Right cardiac atrium (tissue), 5 donors: ENCODE measurements around the gene LHPP. TPM values are rescaled to one million over a fixed set of nuclear protein-coding genes. Genes with fewer than 3 reads are reported as not detected.

ENCODE experiments used
- ATAC-seq, 2 donors: fragments of 200-7000 bp; cut with Tn5 transposase; one replicate each; pipeline versions ENCODE4 v1.8.0 to v1.9.1; 2020; ENCODE audit warnings: moderate library complexity in 2 of 2, mild to moderate bottlenecking in 1 of 2
- DNase-seq, 3 donors: peaks; one replicate each; pipeline ENCODE4 v3.0.0-alpha.2; 2020
- H3K27ac ChIP-seq: one replicate; pipeline ENCODE4 v1.5.1; 2013; ENCODE audit warnings: mild to moderate bottlenecking, low read length, control low read depth, moderate library complexity
- H3K27me3 ChIP-seq: one replicate; pipeline ENCODE4 v1.6.1; 2013; ENCODE audit not compliant: control insufficient read depth, insufficient read depth
- H3K4me1 ChIP-seq: one replicate; pipeline ENCODE4 v1.6.1; 2013; ENCODE audit warnings: low read length; ENCODE audit not compliant: control insufficient read depth, insufficient read depth
- H3K4me3 ChIP-seq: one replicate; pipeline ENCODE4 v1.5.1; 2013; ENCODE audit warnings: low read length, control low read depth
- H3K9me3 ChIP-seq: one replicate; pipeline ENCODE4 v1.6.1; 2013; ENCODE audit warnings: low read length; ENCODE audit not compliant: control insufficient read depth
- WGBS: extraction: QIAGEN DNeasy Blood & Tissue Kit; methylation state at CpG from one replicate; pipeline ENCODE4 v1.1.7; 2013; 5-methylcytosine and 5-hydroxymethylcytosine counted together
- intact Hi-C, 4 donors: fragments of 100-400 bp; cut with DNase I; formaldehyde crosslinking; loops; one replicate each; pipeline versions ENCODE4 v1.11.0 to v1.14.0; 2022 to 2023
- polyA plus RNA-seq: library from polyadenylated mRNA; stranded (reverse); fragments of 200-250 nt; gene quantifications from one replicate; pipeline ENCODE4 v1.2.3, GENCODE V29; 2013
- total RNA-seq, 4 donors: library from RNA; stranded (reverse); fragmentation: NEBNext Ultra II Directional; extraction: Animal tissue kit (Norgen Biotek cat#: 25700); gene quantifications; one replicate each; pipeline ENCODE4 v1.2.1, GENCODE V29; 2021
- donor health status: healthy with polysubstance abuse.
- donor health status: DM: no; HTN: yes; CAD: no.
- donor health status: DM: no; HTN: no; CAD: no.
- donor health status: DM: no; HTN: yes; CAD: no; lungs with severe emphysema.
- donor health status: DM: yes; HTN: yes; CAD: no.

The LHPP gene
- total and polyA plus RNA-seq, 5 donors: 17.8 to 24.9 (median 18.6) TPM

DNA sequence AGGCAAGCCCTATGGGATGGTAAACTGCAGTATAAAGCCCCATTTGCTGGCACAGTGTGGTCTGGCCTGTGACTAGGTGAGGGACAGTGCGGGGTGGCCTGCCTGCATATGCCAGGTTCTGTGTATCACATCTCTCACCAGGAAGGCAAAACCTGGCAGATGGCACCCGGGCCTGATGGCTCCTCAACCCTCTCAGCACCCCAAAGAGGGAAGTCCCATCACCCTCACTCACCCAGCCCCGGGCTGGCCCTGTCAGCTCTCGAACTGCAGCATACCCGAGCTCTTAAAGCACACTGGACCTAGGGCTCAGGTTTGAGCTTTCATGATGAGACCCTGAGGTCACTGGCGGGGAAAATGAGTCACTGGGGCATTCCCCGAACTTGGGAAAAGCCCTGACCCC, 130.5 kb downstream of the LHPP start:
- ATAC-seq: no peak
- whole genome bisulfite sequencing: 95% methylated on average over 7 of the region's 7 CpGs
- Histone ChIP-seq H3K9me3 (no peaks in the 10 kb centered on the region), H3K4me1 (peaks cover 3% of the 10 kb centered on the region), H3K27me3 (no peaks in the 10 kb centered on the region), H3K27ac (no peak overlapping the region), H3K4me3 (no peak overlapping the region)
- intact Hi-C loops: no loop called here
- DNase-seq: peak in 1 of 3 donors; percentile 11

DNA sequence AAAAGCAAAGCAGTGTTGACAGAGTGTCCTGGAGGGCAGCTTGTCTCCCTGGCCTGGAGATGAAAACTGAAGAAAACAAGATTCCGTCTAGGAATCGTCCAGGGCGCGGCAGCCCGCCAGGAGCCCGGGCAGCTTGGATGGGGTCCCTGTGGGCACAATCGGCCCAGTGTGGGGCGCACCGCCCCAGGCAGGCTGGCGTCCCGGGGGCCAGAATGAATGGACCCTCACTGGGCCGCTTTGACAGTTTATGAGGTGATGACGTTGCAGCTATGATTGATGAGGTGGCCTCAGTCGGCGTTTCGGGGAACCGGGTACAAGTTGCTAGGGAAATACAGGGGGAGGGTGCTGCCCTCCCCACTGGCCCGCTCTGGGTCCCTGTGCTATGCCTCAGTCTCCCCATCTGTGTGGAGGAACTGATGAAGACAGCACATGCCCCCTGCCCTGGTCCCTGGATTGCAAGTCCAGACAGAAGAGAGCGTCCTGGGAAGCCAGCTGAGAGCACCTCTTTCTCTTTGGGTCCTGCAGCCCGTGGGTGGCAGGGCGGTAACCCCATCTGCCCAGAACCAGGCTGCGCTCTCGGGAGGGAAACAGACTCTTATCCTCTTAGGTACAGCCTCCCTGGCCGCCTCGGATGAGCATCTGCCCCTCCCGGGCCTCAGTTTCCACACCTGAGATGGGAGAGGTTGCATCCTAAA, 131.3 kb downstream of the LHPP start:
- no peak for ATAC-seq
- intact Hi-C loops: no loop called here
- WGBS: 85% methylated on average over 26 of the region's 26 CpGs
- DNase-seq: peak in 1 of 3 donors; percentile 29
- H3K4me1 ChIP-seq: peaks cover 3% of the 10 kb centered on the region
- no peaks in the 10 kb centered on the region for H3K27me3 ChIP-seq
- no peak overlapping the region for H3K4me3 ChIP-seq
- no peaks in the 10 kb centered on the region for H3K9me3 ChIP-seq
- H3K27ac ChIP-seq: no peak overlapping the region

DNA sequence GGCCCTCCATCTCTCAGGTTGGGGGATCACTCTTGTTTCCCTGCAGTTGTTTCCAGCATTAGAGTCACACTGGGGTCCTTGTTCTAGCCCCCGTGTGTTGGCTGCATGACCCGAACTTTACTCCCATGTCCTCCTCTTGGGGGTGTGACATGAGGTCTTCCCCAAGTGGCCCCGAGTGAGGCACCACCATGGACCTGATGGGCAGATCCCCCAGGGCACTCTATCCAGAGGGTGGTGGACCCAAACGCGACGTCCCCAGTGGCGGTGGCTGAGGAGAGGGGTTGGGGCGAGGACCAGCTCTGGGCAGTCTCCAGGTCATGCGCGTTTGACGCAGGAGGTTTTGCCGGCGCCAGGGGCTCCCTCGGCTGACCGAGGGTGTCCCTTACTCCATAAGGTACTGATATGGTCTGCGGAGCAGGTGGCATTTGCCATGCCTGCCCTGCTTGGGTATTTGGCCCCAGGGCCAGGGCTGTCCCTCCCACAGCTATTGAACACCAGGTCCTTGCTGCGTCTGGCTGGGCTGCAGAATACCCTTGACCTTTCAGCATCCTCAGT, 131.9 kb downstream of the LHPP start:
- Histone ChIP-seq H3K27me3 (no peaks in the 10 kb centered on the region), H3K4me3 (no peak overlapping the region), H3K9me3 (no peaks in the 10 kb centered on the region), H3K4me1 (peaks cover 3% of the 10 kb centered on the region), H3K27ac (no peak overlapping the region)
- peak in 1 of 3 donors; percentile 22 for DNase-seq
- no peak for ATAC-seq
- intact Hi-C loops: no loop called here
- 93% methylated on average over 17 of the region's 17 CpGs for WGBS

DNA sequence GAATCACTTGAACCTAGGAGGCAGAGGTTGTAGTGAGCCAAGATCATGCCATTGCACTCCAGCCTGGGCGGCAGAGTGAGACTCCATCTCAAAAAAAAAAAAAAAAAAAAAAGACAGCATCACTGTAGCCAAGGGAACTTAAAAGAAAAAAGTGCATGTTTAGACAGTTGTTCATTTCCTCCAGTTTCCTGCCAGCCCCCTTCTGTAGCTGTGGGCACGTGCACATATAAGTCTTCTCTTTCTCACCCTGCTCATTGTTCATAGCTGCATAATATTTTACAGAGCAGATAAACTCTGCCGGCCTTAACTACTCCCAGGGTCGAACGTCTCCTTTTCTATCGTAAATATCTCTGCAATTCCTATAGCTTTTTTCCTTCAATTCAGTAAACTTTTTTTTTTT, 132.6 kb downstream of the LHPP start:
- H3K27ac ChIP-seq: no peak overlapping the region
- 84% methylated on average over 6 of the region's 6 CpGs for WGBS
- H3K9me3 ChIP-seq: no peaks in the 10 kb centered on the region
- intact Hi-C loops: no loop called here
- H3K27me3 ChIP-seq: no peaks in the 10 kb centered on the region
- H3K4me3 ChIP-seq: no peak overlapping the region
- no peak for ATAC-seq
- H3K4me1 ChIP-seq: no peaks in the 10 kb centered on the region
- DNase-seq: peak in 1 of 3 donors; percentile 2

DNA sequence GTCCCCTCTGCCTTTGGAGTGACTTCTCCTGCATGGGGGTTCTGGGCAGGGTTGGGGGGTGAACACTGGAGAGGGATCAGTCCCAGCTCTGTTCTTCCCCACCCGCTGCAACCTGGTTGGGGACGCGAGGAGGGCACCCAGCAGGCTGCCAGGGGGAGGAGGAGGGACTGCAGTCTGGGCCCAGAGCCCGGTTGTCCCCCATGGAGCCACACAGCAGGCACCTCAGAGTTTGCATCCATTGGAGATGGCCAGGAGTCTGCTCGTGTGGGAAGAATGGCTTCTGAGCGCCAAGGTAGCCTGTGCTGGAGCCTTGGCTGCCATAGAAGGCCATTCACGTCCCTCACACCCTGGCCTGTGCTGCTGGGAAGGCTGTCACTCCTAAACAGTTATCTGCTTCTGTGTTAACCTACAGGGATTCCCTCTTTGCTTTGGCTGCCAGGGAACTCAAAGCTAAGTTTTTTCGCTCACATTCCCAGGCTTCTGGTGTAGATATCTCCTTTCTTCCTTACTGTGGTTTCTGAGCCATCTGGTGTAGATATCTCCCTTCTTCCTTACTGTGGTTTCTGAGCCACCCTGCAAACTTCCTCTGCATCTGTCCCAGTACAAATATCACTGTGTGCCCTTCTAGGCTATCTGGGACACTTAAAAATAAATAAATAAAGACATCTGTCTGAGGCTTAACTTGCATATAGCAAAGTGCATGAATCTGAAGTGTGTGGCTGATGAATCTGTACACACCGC, 133.7 kb downstream of the LHPP start:
- H3K4me3 ChIP-seq: no peak overlapping the region
- ATAC-seq (no peak), DNase-seq (peak in 1 of 3 donors; percentile 18)
- H3K27me3 ChIP-seq: no peaks in the 10 kb centered on the region
- 93% methylated on average over 9 of the region's 9 CpGs for WGBS
- no peak overlapping the region for H3K27ac ChIP-seq
- no peaks in the 10 kb centered on the region for H3K4me1 ChIP-seq
- intact Hi-C loops: no loop called here
- no peaks in the 10 kb centered on the region for H3K9me3 ChIP-seq

DNA sequence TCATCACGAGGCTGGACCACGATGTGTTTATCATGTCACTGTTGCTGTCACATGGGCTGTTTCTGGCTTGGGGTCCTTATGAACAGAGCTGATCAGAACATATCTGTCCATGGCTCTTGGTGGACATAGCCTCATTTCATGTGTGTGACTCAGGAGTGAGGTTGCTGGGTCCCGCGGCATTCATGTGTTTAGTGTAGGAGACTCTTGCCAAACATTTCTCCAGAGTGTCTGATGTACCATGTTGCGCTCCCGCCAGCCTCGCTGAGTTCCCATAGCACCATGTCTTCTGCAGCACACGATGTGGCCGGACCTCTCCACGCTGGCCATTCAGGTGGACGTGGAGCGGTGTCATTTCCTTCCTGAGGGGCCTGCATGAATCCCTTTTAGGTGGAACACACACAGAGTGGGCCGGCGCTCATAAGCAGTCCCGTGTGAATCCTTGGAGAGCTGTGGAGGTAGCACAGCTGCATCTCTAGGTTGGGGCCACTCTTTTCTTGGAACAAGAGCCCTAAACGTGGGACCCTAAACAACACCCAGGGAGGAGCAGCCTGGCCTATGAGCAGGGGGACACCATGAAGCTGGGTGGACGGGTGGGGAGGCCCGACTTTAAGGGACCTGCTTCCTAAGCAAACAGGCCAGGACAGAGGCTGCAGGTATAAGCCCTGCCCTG, 134.6 kb downstream of the LHPP start:
- peak in 2 of 3 donors; percentile 5 to 43 for DNase-seq
- H3K9me3 ChIP-seq: no peaks in the 10 kb centered on the region
- H3K4me1 ChIP-seq: no peaks in the 10 kb centered on the region
- intact Hi-C loops: no loop called here
- no peak for ATAC-seq
- H3K27ac ChIP-seq: no peak overlapping the region
- no peaks in the 10 kb centered on the region for H3K27me3 ChIP-seq
- WGBS: 83% methylated on average over 18 of the region's 18 CpGs
- no peak overlapping the region for H3K4me3 ChIP-seq

DNA sequence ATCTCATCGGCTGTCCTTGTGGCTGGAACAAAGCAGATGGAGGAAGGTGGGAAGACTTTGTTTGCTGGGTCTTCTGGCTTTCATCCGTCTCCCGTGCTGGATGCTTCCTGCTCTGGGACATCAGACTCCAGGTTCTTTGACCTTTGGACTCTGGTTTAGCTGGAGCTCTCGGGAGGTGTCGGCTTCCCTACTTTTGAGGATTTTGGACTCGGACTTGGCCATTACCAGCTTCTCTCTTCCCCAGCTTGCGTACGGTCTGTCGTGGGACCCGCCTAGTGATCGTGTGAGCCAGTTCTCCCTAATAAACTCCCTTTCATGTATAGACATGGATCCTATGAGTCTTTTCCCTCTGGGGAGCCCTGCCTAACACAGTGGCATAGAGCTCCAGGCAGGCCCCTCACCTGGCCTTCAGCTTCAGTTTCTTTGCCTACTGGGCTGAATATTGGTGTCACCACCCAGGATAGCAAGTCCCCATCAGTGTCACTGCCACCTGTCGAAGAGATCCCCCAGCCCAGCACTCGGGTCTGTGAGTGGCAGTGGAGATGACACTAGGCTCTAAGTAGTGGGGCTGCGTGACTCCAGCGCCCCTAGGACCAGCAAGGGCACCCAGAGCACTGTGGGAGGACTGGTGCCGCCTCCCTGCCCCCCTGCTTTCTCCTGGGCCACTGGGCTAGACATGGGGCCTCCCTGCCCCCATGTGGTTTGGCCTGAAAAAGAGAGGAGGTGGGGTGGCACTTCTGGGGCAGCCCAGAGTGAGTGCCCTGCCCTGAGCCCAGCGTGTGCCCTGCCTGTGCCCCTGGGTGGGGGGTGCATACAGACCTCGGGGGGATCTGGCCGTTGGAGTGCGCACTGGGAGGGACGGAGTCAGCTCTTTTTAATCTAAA, 135.6 kb downstream of the LHPP start:
- Histone ChIP-seq H3K27me3 (no peaks in the 10 kb centered on the region), H3K27ac (no peak overlapping the region), H3K4me3 (no peak overlapping the region), H3K4me1 (no peaks in the 10 kb centered on the region), H3K9me3 (no peaks in the 10 kb centered on the region)
- peak in 1 of 3 donors; percentile 35 for DNase-seq
- intact Hi-C loops: no loop called here
- 83% methylated on average over 21 of the region's 21 CpGs for WGBS
- no peak for ATAC-seq

DNA sequence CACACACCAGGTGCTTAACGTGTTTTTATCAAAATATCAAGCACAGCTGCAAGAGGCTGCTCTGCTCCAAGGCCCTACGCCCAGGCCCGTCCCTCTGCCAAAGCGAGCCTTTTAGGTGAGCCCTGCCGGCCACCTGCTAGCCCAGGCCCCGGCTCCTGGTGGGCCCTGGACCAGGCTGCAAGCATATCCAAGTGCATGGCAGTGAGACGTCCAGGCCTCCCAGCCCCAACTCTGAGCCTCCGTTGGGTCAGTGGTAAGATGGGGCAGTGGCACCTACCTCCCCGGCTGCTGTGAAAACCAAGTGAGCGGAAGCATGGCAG, 136.2 kb downstream of the LHPP start:
- no peaks in the 10 kb centered on the region for H3K27me3 ChIP-seq
- no peak overlapping the region for H3K27ac ChIP-seq
- no peaks in the 10 kb centered on the region for H3K4me1 ChIP-seq
- ATAC-seq (no peak), DNase-seq (peak; percentile 7 to 42 (median 40))
- intact Hi-C loops: no loop called here
- no peaks in the 10 kb centered on the region for H3K9me3 ChIP-seq
- H3K4me3 ChIP-seq: no peak overlapping the region
- WGBS: 89% methylated on average over 10 of the region's 10 CpGs

DNA sequence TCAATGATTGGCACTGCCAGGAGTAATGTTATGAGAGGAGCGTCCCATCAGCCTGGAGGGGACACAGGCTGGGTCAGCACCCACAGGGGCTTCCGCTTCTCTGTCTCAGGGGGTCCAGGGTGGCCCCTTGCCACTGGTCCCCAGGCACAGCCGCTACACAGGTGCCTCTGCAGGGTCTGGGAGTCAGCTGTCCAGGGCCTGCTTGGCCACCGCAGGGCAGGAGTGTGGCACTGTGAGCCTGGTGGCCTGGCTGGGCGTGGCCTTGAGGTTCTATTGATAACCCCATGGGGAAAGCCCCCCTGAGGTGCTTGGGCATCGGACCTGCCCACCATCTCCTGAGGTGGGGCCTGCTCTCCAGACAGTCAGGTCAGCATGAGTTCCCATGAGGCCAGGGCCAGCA, 136.6 kb downstream of the LHPP start:
- DNase-seq: peak; percentile 11 to 37 (median 23)
- Histone ChIP-seq H3K4me3 (no peak overlapping the region), H3K27me3 (no peaks in the 10 kb centered on the region), H3K9me3 (no peaks in the 10 kb centered on the region), H3K27ac (no peak overlapping the region), H3K4me1 (no peaks in the 10 kb centered on the region)
- 96% methylated on average over 6 of the region's 6 CpGs for WGBS
- intact Hi-C loops: no loop called here
- ATAC-seq: no peak

DNA sequence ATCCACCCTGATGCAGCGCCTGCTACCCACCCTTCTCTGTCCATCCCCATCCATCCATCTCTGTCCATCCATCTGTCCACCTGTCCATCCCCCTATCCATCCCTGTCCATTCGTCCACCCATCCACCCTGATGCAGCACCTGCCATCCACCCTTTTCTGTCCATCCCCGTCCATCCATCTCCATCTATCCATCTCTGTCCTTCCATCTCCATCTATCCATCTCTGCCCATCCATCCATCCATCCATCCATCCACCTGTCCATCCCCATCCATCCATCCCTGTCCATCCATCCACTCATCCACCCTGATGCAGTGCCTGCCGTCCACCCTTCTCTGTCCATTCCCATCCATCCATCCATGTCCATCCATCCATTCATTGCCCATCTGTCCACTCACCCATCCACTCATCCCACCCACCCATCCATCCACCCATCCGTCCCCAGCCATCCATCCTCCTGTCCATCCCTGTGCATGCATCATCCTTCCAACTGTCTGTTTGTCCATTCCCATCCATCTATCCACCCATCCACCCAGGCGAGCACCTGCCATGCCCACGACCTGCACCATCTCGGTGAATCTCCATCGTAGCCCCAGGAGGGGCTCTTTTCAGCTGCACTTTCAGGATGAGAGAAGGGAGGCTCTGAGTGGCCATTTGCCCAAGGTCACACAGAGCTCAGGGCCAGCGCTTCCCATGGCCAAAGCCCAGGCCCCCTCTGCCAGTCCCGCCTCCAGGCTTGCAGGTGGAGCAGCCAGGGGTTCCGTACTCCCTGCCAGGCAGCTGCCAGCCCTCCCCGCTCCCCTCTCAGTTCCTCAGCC, 137.4 kb downstream of the LHPP start:
- ATAC-seq: no peak
- no peaks in the 10 kb centered on the region for H3K27me3 ChIP-seq
- H3K4me3 ChIP-seq: no peak overlapping the region
- intact Hi-C loops: no loop called here
- peak in 2 of 3 donors; percentile 12 to 41 for DNase-seq
- no peaks in the 10 kb centered on the region for H3K4me1 ChIP-seq
- 94% methylated on average over 13 of the region's 13 CpGs for WGBS
- H3K9me3 ChIP-seq: no peaks in the 10 kb centered on the region
- H3K27ac ChIP-seq: no peak overlapping the region
